Thyroid gland (tissue), 4 donors: ENCODE results near the gene DST. TPM values are rescaled to one million over a fixed set of nuclear protein-coding genes. Genes with fewer than 3 reads are reported as not detected.
A peak's percentile ranks its signal among the peaks of the same experiment; 100 is the strongest.

Experiments used
- DNase-seq, 2 donors: peaks; one replicate each; pipeline ENCODE4 v3.0.0-alpha.2; 2019
- H3K27ac ChIP-seq, 3 donors: fragments of 200-600 bp; sonication (generic); 1 replicate in 2 of 3; 2 replicates in 1 of 3; pipeline ENCODE4 v1.5.1; 2016 to 2019; ENCODE audit warnings: mild to moderate bottlenecking in 1 of 3, moderate library complexity in 1 of 3
- H3K27me3 ChIP-seq: fragments of 200-600 bp; sonication (generic); one replicate; pipeline ENCODE4 v1.5.1; 2019
- H3K36me3 ChIP-seq, 2 donors: fragments of 200-600 bp; sonication (generic); one replicate each; pipeline ENCODE4 v1.5.1; 2016 to 2019
- H3K4me1 ChIP-seq, 2 donors: fragments of 200-600 bp; sonication (generic); one replicate each; pipeline ENCODE4 v1.5.1; 2017 to 2019
- H3K4me3 ChIP-seq, 3 donors: fragments of 200-600 bp; sonication (generic); replicated peaks in 1 of 3; 1 replicate in 2 of 3; 2 replicates in 1 of 3; pipeline ENCODE4 v1.5.1; 2016; ENCODE audit warnings: mild to moderate bottlenecking in 1 of 3
- H3K9me3 ChIP-seq: fragments of 200-600 bp; sonication (generic); one replicate; pipeline ENCODE4 v1.5.1; 2017
- POLR2A ChIP-seq, 2 donors: fragments of 450-650 bp; IDR thresholded peaks; one replicate each; pipeline ENCODE4 v1.6.1; 2017; ENCODE audit warnings: antibody characterized with exemption in 2 of 2, mild to moderate bottlenecking in 2 of 2, moderate library complexity in 1 of 2
- WGBS, 2 donors: methylation state at CpG; one replicate each; pipeline ENCODE4 v1.1.5; 2017; 5-methylcytosine and 5-hydroxymethylcytosine counted together
- intact Hi-C: fragments of 100-400 bp; cut with DNase I; formaldehyde crosslinking; loops from one replicate; pipeline ENCODE4 v1.15.1; 2023
- total RNA-seq, 4 donors: library from RNA; depleted of rRNA; stranded (reverse); fragments of >200 nt; gene quantifications; one replicate each; pipeline ENCODE4 v1.2.3, GENCODE V29; 2016
- TF ChIP-seq, protein P1 (sequence below), 6 experiments: fragments of 200-600 bp in 3 of 6; fragments of 450-650 bp in 3 of 6; sonication (generic) in 3 of 6; IDR thresholded peaks; one replicate each; pipeline ENCODE4 v1.5.1; 2016 to 2019; ENCODE audit warnings: antibody characterized with exemption in 6 of 6, mild to moderate bottlenecking in 2 of 6, inconsistent platforms in 1 of 6, moderate library complexity in 1 of 6

The DST gene
- total RNA-seq, 4 donors from 2014 or later: 99.8 to 169 (median 149) TPM

DNA sequence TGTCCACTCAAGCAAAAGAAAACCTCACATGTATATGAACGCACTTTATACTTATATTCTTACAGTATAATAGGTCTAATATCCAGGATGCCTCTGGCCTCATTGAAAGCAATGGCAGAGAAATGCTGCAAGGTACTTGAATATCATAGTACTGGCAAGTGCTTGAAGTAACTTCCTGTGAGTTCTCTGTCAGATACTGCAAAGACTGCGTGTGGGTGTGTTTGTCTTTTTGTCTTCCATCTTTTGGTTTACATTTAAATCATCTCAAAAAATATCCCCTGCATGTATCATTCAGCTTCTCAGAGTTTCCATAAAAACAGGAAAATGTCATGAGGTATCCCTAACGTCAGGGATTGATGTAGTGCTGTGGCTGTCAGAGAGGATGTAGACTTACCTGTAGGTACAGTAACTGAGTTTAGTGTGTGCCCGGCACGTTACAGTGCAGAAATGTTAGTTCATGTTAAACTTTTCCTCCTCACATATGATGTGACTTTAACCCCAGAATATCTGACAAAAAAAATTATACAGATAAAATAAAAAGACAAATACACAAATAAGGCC lies 184.3 kb downstream of the DST start:
- H3K36me3 ChIP-seq: peaks cover 22 to 36% of the 10 kb centered on the region in 2 donors
- TF ChIP-seq, protein P1, sequence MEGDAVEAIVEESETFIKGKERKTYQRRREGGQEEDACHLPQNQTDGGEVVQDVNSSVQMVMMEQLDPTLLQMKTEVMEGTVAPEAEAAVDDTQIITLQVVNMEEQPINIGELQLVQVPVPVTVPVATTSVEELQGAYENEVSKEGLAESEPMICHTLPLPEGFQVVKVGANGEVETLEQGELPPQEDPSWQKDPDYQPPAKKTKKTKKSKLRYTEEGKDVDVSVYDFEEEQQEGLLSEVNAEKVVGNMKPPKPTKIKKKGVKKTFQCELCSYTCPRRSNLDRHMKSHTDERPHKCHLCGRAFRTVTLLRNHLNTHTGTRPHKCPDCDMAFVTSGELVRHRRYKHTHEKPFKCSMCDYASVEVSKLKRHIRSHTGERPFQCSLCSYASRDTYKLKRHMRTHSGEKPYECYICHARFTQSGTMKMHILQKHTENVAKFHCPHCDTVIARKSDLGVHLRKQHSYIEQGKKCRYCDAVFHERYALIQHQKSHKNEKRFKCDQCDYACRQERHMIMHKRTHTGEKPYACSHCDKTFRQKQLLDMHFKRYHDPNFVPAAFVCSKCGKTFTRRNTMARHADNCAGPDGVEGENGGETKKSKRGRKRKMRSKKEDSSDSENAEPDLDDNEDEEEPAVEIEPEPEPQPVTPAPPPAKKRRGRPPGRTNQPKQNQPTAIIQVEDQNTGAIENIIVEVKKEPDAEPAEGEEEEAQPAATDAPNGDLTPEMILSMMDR (IDR thresholded peaks at IDR 0.05): no peak
- no peak for TF ChIP-seq POLR2A (IDR thresholded peaks at IDR 0.05)
- H3K9me3 ChIP-seq: no peaks in the 10 kb centered on the region
- H3K27ac ChIP-seq: no peak overlapping the region
- intact Hi-C loops: loop anchor here (10.0 kb wide), 1 partner anchor 84 kb away; no protein-coding TSS in a partner anchor
- no peak for DNase-seq
- 84 to 86% methylated on average over 5 of the region's 5 CpGs for WGBS, 2 donors
- H3K4me1 ChIP-seq: no peaks in the 10 kb centered on the region
- no peaks in the 10 kb centered on the region for H3K27me3 ChIP-seq
- no peak overlapping the region for H3K4me3 ChIP-seq

GRCh38 chr6:56456785-56457184 lies 185.9 kb downstream of the DST start:
- Histone ChIP-seq H3K4me1 (no peaks in the 10 kb centered on the region), H3K27me3 (no peaks in the 10 kb centered on the region), H3K36me3 (peaks cover 22 to 26% of the 10 kb centered on the region in 2 donors), H3K4me3 (no peak overlapping the region), H3K27ac (no peak overlapping the region), H3K9me3 (no peaks in the 10 kb centered on the region)
- DNase-seq: no peak
- TF ChIP-seq POLR2A (IDR thresholded peaks at IDR 0.05): no peak
- TF ChIP-seq, protein P1 (IDR thresholded peaks at IDR 0.05): no peak
- 71% methylated on average over 2 of the region's 2 CpGs for WGBS, 2 donors
- intact Hi-C loops: loop anchor here (10.0 kb wide), 1 partner anchor 82 kb away; no protein-coding TSS in a partner anchor

DNA sequence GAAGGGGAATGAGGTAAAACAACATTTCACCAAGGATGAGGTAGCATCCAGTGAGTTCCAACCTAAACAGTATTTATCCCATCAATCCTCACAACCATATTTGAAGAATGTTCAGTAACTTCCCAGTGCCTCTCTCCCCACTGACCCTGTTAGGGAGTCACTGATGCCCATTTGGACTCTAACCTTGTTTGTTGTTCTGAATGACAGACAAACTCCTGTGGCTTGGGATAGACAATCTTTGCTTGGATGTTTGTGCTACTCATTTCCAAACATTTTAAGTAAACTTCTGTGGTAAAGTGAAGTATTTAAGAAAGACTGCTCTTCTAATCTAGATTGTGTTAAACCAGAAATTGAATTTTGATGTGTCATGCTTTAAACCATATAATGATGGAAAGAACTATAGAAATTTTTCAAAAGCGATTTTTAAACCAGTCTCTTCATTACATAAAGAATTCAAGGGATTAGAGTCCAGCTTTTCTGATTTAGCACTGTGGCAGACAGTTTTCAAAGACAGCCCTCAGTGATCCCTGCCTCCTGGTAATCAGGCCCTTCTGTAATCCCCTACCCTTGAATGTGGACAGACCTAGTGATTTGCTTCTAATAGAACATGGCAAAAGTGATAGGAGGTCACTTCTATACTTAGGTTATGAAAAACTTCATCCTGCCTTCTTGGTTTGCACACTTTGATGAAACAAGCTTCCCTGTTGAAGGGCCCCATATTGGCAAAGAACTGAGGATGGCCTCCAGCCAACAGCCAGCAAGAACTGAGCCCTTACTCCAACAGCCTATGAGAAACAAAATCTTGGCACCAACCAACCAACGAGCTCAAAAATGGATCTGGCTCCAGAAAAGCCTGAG lies 191.6 kb downstream of the DST start:
- no peaks in the 10 kb centered on the region for H3K27me3 ChIP-seq
- WGBS, 2 donors: 41 to 47% methylated on average over 2 of the region's 2 CpGs
- intact Hi-C loops: loop anchor here (10.0 kb wide), 1 partner anchor 76 kb away; no protein-coding TSS in a partner anchor
- TF ChIP-seq, protein P1 (IDR thresholded peaks at IDR 0.05): no peak
- TF ChIP-seq POLR2A (IDR thresholded peaks at IDR 0.05): no peak
- no peaks in the 10 kb centered on the region for H3K9me3 ChIP-seq
- DNase-seq: peak; percentile 82 to 90
- H3K36me3 ChIP-seq: no peaks in the 10 kb centered on the region
- H3K4me3 ChIP-seq: no peak overlapping the region
- no peak overlapping the region for H3K27ac ChIP-seq
- H3K4me1 ChIP-seq: peaks cover 5% of the 10 kb centered on the region in 2 donors

GRCh38 chr6:56450376-56450775 lies 192.3 kb downstream of the DST start:
- H3K4me1 ChIP-seq: peaks cover 5% of the 10 kb centered on the region in 2 donors
- TF ChIP-seq, protein P1 (IDR thresholded peaks at IDR 0.05): no peak
- TF ChIP-seq POLR2A (IDR thresholded peaks at IDR 0.05): no peak
- whole genome bisulfite sequencing, 2 donors: 69 to 77% methylated on average over 3 of the region's 3 CpGs
- no peaks in the 10 kb centered on the region for H3K36me3 ChIP-seq
- H3K9me3 ChIP-seq: no peaks in the 10 kb centered on the region
- no peak overlapping the region for H3K27ac ChIP-seq
- H3K4me3 ChIP-seq: no peak overlapping the region
- DNase-seq: no peak
- no peaks in the 10 kb centered on the region for H3K27me3 ChIP-seq
- intact Hi-C loops: loop anchor here (10.0 kb wide), 1 partner anchor 76 kb away; no protein-coding TSS in a partner anchor

DNA sequence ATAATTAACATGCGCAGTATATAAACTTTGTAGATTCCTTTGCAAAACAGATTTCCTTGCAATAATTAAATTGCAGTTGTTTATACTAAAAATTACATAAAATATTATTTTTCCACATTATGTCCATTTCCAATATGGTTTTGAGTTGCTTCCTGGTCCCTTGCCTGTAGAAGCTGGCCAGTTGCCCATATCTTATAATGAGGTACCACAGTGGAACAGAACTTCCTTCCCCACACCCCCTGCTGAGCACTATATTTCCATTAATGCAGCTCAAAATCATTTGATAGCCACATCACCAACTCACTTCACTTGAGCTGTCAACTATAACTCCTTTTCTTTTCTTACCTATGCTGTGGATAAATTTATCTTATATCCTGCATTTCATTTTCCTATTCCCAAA lies 194.6 kb downstream of the DST start:
- TF ChIP-seq, protein P1 (IDR thresholded peaks at IDR 0.05): no peak
- no peak for TF ChIP-seq POLR2A (IDR thresholded peaks at IDR 0.05)
- H3K9me3 ChIP-seq: no peaks in the 10 kb centered on the region
- no peak overlapping the region for H3K27ac ChIP-seq
- DNase-seq: no peak
- intact Hi-C loops: no loop called here
- H3K36me3 ChIP-seq: no peaks in the 10 kb centered on the region
- H3K4me3 ChIP-seq: no peak overlapping the region
- WGBS, 2 donors: 91 to 94% methylated on average over 1 of the region's 1 CpG
- peaks cover 5% of the 10 kb centered on the region in 2 donors for H3K4me1 ChIP-seq
- H3K27me3 ChIP-seq: no peaks in the 10 kb centered on the region
